ENCODE measurements around the gene BABAM2. TPM values are rescaled to one million over a fixed set of nuclear protein-coding genes. Genes with fewer than 3 reads are reported as not detected.

BABAM2 gene
- total RNA-seq, 4 donors from 2014 or later: 57.2 to 72.2 (median 67.5) TPM

GRCh38 chr2:28377195-28377816, 486.8 kb downstream of the BABAM2 start:
- no peaks in the 10 kb centered on the region for H3K9me3 ChIP-seq
- no peak overlapping the region for H3K4me3 ChIP-seq
- TF ChIP-seq, protein P1, sequence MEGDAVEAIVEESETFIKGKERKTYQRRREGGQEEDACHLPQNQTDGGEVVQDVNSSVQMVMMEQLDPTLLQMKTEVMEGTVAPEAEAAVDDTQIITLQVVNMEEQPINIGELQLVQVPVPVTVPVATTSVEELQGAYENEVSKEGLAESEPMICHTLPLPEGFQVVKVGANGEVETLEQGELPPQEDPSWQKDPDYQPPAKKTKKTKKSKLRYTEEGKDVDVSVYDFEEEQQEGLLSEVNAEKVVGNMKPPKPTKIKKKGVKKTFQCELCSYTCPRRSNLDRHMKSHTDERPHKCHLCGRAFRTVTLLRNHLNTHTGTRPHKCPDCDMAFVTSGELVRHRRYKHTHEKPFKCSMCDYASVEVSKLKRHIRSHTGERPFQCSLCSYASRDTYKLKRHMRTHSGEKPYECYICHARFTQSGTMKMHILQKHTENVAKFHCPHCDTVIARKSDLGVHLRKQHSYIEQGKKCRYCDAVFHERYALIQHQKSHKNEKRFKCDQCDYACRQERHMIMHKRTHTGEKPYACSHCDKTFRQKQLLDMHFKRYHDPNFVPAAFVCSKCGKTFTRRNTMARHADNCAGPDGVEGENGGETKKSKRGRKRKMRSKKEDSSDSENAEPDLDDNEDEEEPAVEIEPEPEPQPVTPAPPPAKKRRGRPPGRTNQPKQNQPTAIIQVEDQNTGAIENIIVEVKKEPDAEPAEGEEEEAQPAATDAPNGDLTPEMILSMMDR (IDR thresholded peaks at IDR 0.05 in 4 of 5, conservative IDR thresholded peaks at IDR 0.05 in 1 of 5): no peak
- TF ChIP-seq POLR2A (IDR thresholded peaks at IDR 0.05): no peak
- peak in 1 of 2 donors; percentile 3 for ATAC-seq
- DNase-seq: no peak
- H3K4me1 ChIP-seq: peaks cover 18 to 22% of the 10 kb centered on the region in 2 donors
- no peaks in the 10 kb centered on the region for H3K27me3 ChIP-seq
- no peaks in the 10 kb centered on the region for H3K36me3 ChIP-seq
- intact Hi-C loops (cut with DNase I; ENCODE audit: low total_unique reads) (no loop called here), in situ Hi-C loops (cut with MboI; ENCODE audit: low sequenced_read_pairs in 4 of 4) (no loop called here)
- peak overlapping the region; percentile 74 to 89 (median 87) for H3K27ac ChIP-seq

DNA sequence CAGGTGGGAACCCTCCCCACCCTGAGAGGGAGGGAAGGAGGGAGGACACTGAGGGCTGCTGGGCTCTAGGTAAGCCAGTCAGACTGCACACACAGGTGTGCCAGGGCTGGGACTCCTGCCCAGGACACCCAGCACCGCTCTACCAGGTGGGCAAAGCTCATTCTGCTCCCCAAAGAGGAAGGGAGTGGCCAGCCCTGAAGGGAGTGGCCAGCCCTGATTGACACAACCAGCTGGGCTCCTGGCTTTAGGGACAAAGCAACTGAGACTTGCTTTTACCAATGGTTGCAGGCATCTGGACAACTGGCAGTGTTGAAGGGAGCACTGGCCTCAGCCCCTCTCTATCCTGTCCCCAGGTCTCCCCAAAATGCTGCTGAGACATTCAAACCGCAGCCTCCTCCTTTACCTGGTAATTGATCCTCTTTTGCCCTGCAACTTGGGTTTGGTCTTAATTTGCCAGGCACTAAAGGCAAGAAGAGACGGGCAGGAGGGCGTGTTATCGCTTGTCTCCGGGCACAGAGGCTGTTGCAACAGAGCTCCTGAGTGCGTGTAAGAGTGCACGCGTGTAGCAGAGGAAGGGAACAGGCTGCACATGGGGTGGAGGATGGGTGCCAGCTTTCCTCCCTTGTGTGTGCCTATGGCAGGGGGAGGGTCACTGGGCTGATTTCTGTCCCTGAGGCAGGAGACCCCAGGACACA, 487.6 kb downstream of the BABAM2 start:
- Histone ChIP-seq H3K27ac (peak overlapping the region; percentile 74 to 89 (median 87)), H3K4me3 (peak overlapping the region in 2 of 4 donors; percentile 25 to 30), H3K9me3 (no peaks in the 10 kb centered on the region), H3K36me3 (no peaks in the 10 kb centered on the region), H3K4me1 (peaks cover 18 to 22% of the 10 kb centered on the region in 2 donors), H3K27me3 (no peaks in the 10 kb centered on the region)
- intact Hi-C loops (cut with DNase I; ENCODE audit: low total_unique reads) (no loop called here), in situ Hi-C loops (cut with MboI; ENCODE audit: low sequenced_read_pairs in 4 of 4) (no loop called here)
- peak; percentile 89 to 94 for ATAC-seq
- peak; percentile 82 to 91 for DNase-seq
- peak in 1 of 2 donors; percentile 12 for TF ChIP-seq POLR2A (IDR thresholded peaks at IDR 0.05)
- TF ChIP-seq, protein P1 (IDR thresholded peaks at IDR 0.05 in 4 of 5, conservative IDR thresholded peaks at IDR 0.05 in 1 of 5): no peak

DNA sequence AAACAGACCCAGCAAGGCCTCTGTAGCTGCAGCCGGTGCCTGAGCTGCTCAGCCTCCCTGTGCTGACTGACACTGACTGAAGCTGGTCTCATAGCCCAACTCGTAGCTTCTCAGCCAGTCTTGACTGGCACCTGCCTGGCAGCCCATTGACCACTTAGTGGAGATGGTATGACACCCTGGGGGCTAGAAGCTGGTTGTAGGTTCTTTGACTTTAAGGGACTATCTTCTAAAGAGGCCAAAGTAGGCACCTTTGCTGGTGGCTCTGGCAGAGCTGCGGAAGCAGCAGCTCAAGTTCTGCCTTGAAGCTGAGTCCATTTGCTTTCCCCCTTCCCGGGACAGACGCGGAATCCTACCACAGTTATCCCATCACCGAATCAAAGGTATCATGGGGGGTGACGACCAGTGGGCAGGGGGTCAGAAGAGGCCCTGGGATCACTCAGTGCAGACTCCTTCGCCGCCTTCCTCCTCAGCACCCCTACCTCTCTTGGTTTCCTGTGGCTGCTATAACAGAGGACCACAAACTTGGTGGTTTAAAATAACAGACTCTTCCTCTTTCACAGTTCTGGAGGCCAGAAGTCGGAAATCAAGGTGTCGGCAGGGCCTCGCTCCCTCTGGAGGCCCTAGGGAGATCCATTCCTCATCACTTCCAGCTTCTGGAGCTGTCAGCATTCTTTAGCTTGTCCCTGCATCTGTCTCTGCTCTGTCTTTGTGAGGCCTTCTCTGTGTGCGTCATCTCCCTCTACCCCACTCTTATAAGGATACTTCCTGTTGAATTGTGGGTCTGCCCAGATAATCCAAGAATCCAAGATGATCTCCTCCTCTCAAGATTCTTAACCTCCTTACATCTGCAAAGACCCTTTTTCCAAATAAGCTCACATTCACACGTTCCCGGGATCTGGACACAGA, 488.4 kb downstream of the BABAM2 start:
- TF ChIP-seq, protein P1 (IDR thresholded peaks at IDR 0.05 in 4 of 5, conservative IDR thresholded peaks at IDR 0.05 in 1 of 5): no peak
- no peak for TF ChIP-seq POLR2A (IDR thresholded peaks at IDR 0.05)
- DNase-seq (no peak), ATAC-seq (peak in 1 of 2 donors; percentile 7)
- H3K9me3 ChIP-seq: no peaks in the 10 kb centered on the region
- H3K36me3 ChIP-seq: no peaks in the 10 kb centered on the region
- in situ Hi-C loops (cut with MboI; ENCODE audit: low sequenced_read_pairs in 4 of 4) (no loop called here), intact Hi-C loops (cut with DNase I; ENCODE audit: low total_unique reads) (no loop called here)
- no peaks in the 10 kb centered on the region for H3K27me3 ChIP-seq
- peaks cover 18 to 22% of the 10 kb centered on the region in 2 donors for H3K4me1 ChIP-seq
- peak overlapping the region; percentile 74 to 89 (median 87) for H3K27ac ChIP-seq
- H3K4me3 ChIP-seq: peak overlapping the region in 2 of 4 donors; percentile 25 to 30

GRCh38 chr2:28380219-28380618, 489.7 kb downstream of the BABAM2 start:
- intact Hi-C loops (cut with DNase I; ENCODE audit: low total_unique reads): no loop called here
- TF ChIP-seq, protein P1 (IDR thresholded peaks at IDR 0.05 in 4 of 5, conservative IDR thresholded peaks at IDR 0.05 in 1 of 5): no peak
- no peak for TF ChIP-seq POLR2A (IDR thresholded peaks at IDR 0.05)
- Histone ChIP-seq H3K27ac (no peak overlapping the region), H3K9me3 (no peaks in the 10 kb centered on the region), H3K4me3 (no peak overlapping the region), H3K36me3 (no peaks in the 10 kb centered on the region), H3K4me1 (peaks cover 18 to 22% of the 10 kb centered on the region in 2 donors), H3K27me3 (no peaks in the 10 kb centered on the region)
- in situ Hi-C loops (cut with MboI; ENCODE audit: low sequenced_read_pairs in 4 of 4): no loop called here
- ATAC-seq (no peak), DNase-seq (no peak)

Measured in gastrocnemius medialis (tissue), 4 donors.